Measurements from ENCODE around the gene ARHGEF16.

The ARHGEF16 gene

DNA sequence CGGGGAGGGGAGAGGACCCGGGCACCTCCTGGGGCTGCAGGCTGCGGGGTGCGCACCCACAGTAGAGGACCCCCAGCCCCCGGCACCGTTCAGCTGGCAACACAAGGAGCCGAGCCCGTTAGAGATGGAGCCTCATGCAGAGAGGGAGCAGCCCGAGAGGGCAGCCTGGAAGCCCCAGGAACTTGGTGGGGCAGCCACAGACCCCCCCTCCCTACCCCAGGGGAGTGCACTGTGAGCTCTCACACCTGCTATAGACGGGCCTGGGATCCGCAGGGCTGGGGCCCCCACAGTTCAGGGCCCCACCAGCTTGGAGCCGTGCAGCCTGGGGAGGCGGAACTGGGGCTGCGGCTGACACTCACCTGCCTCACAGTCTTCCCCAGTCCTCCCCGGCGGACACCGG, 47.0 kb downstream of the ARHGEF16 start:
- H3F3A ChIP-seq (ENCODE audit: insufficient read depth, low read length), result no peaks in the 10 kb centered on the region
- no peak overlapping the region for H3K4me2 ChIP-seq (ENCODE audit: low read depth, low read length)
- no peak overlapping the region for H2AFZ ChIP-seq (ENCODE audit: low read length)
- H3K27me3 ChIP-seq (replicated peaks; ENCODE audit: insufficient read depth, low read length), result peaks cover 85% of the 10 kb centered on the region
- H3K79me2 ChIP-seq (ENCODE audit: low read length), result no peaks in the 10 kb centered on the region
- no peaks in the 10 kb centered on the region for H3K36me3 ChIP-seq (replicated peaks; ENCODE audit: insufficient read depth, low read length)
- no peak for DNase-seq
- no peak overlapping the region for H3K9ac ChIP-seq (ENCODE audit: low read length)
- no peak overlapping the region for H3K4me3 ChIP-seq (ENCODE audit: low read length)
- H3K27ac ChIP-seq (ENCODE audit: low read length), result no peak overlapping the region
- no peaks in the 10 kb centered on the region for H3K9me3 ChIP-seq (replicated peaks; ENCODE audit: insufficient read depth, low read length)
- H3K4me1 ChIP-seq (ENCODE audit: low read length), result no peaks in the 10 kb centered on the region
- no peaks in the 10 kb centered on the region for H4K20me1 ChIP-seq (ENCODE audit: insufficient read depth, low read length)
- H3K9me2 ChIP-seq (replicated peaks; ENCODE audit: insufficient read depth, low read length), result no peaks in the 10 kb centered on the region
- no peak for TF ChIP-seq EZH2 (optimal IDR thresholded peaks at IDR 0.05; ENCODE audit: low read depth, low read length)

DNA sequence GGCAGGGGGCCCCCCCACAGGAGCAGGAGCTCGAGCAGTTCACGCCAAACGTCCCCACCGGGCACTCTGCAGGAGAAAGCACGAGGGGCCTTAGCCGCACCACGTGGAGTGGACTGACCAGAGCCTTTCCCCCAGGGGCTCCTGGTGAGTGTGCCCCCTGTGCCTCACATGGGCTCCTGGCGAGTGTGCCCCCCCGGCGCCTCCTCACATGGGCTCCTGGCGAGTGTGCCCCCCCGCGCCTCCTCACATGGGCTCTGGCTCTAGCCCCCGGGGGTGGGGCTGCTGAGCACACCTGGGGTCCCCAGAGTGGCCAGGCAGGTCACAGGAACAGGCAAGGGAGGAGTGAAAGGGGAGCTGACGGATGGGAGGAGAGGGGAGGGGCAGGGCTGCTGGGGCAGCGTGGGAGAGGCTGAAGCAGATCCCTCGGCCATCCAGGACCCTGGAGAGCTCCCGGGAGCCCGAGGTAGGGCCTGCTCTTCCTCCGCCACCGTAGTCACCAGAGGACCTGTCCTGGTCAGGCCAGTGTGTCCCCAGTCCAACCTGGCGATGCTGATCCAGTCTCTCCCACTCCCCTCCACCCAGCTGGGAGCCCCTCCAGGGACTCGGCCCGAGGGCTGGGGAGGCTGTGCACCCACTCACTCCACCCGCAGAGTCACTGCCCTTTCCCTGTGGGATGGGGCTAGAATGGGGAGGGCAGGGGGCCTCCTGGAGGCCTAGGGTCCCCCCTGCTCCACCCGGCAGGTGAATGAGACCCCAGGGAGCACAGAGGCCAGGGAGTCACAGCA, 47.6 kb downstream of the ARHGEF16 start:
- DNase-seq, result no peak
- no peak overlapping the region for H3K9ac ChIP-seq (ENCODE audit: low read length)

GRCh38 chr1:3502641-3503524, 48.4 kb downstream of the ARHGEF16 start:
- no peaks in the 10 kb centered on the region for H4K20me1 ChIP-seq (ENCODE audit: insufficient read depth, low read length)
- H2AFZ ChIP-seq (ENCODE audit: low read length), result no peak overlapping the region
- H3K9me2 ChIP-seq (replicated peaks; ENCODE audit: insufficient read depth, low read length), result no peaks in the 10 kb centered on the region
- no peaks in the 10 kb centered on the region for H3K36me3 ChIP-seq (replicated peaks; ENCODE audit: insufficient read depth, low read length)
- no peaks in the 10 kb centered on the region for H3F3A ChIP-seq (ENCODE audit: insufficient read depth, low read length)
- H3K79me2 ChIP-seq (ENCODE audit: low read length), result no peaks in the 10 kb centered on the region
- no peak for TF ChIP-seq CTCF (IDR thresholded peaks at IDR 0.05; ENCODE audit: low read length)
- TF ChIP-seq EZH2 (optimal IDR thresholded peaks at IDR 0.05; ENCODE audit: low read depth, low read length), result no peak
- TF ChIP-seq EZH2phosphoT487 (IDR thresholded peaks at IDR 0.05; ENCODE audit: low read length), result no peak
- H3K4me1 ChIP-seq (ENCODE audit: low read length), result no peaks in the 10 kb centered on the region
- DNase-seq, result no peak
- no peak overlapping the region for H3K27ac ChIP-seq (ENCODE audit: low read length)
- peaks cover 85% of the 10 kb centered on the region for H3K27me3 ChIP-seq (replicated peaks; ENCODE audit: insufficient read depth, low read length)
- no peak overlapping the region for H3K4me2 ChIP-seq (ENCODE audit: low read depth, low read length)
- H3K4me3 ChIP-seq (ENCODE audit: low read length), result no peak overlapping the region
- H3K9me3 ChIP-seq (replicated peaks; ENCODE audit: insufficient read depth, low read length), result no peaks in the 10 kb centered on the region
- no peak overlapping the region for H3K9ac ChIP-seq (ENCODE audit: low read length)

More for the DNA sequence above, 47.6 kb downstream of the ARHGEF16 start:
- H3K9me3 ChIP-seq (replicated peaks; ENCODE audit: insufficient read depth, low read length), result no peaks in the 10 kb centered on the region
- H3K9me2 ChIP-seq (replicated peaks; ENCODE audit: insufficient read depth, low read length), result no peaks in the 10 kb centered on the region
- no peaks in the 10 kb centered on the region for H3K36me3 ChIP-seq (replicated peaks; ENCODE audit: insufficient read depth, low read length)
- no peak overlapping the region for H3K27ac ChIP-seq (ENCODE audit: low read length)
- H3K27me3 ChIP-seq (replicated peaks; ENCODE audit: insufficient read depth, low read length), result peaks cover 85% of the 10 kb centered on the region
- no peak overlapping the region for H2AFZ ChIP-seq (ENCODE audit: low read length)
- H3K4me2 ChIP-seq (ENCODE audit: low read depth, low read length), result no peak overlapping the region
- no peak overlapping the region for H3K4me3 ChIP-seq (ENCODE audit: low read length)
- no peaks in the 10 kb centered on the region for H4K20me1 ChIP-seq (ENCODE audit: insufficient read depth, low read length)
- no peaks in the 10 kb centered on the region for H3K79me2 ChIP-seq (ENCODE audit: low read length)
- no peaks in the 10 kb centered on the region for H3K4me1 ChIP-seq (ENCODE audit: low read length)
- TF ChIP-seq EZH2 (optimal IDR thresholded peaks at IDR 0.05; ENCODE audit: low read depth, low read length) (no peak), CTCF (IDR thresholded peaks at IDR 0.05; ENCODE audit: low read length) (no peak), EZH2phosphoT487 (IDR thresholded peaks at IDR 0.05; ENCODE audit: low read length) (no peak)
- H3F3A ChIP-seq (ENCODE audit: insufficient read depth, low read length), result no peaks in the 10 kb centered on the region
